GM18526 (cell line): Measurements from ENCODE around the gene SLCO2A1.

Experiments
- POLR2A ChIP-seq: IDR thresholded peaks from 3 replicates; pipeline ENCODE4 v1.6.1; 2011; ENCODE audit not compliant: insufficient read length; ENCODE audit errors: extremely low read depth

SLCO2A1 gene

DNA sequence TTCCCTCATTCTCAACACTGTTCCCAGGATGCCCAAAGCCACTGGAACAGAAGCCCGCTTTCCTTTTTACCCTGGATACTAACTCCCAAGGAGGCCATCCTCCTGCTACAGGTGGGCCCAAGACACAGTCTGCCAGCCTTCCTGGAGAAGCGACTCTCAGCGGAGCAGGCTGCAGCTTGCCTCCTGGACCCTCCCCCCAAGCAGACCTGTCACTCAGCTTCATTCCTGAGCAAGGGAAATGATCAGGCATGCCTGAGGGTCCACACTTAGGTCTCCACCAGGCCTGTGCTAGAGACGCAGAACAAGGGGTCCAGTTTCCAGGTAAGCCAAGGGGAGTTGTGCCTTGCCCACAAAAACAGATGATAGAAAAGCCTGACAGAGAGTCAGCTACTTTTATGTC, 62.8 kb downstream of the SLCO2A1 start:
- TF ChIP-seq POLR2A = no peak

DNA sequence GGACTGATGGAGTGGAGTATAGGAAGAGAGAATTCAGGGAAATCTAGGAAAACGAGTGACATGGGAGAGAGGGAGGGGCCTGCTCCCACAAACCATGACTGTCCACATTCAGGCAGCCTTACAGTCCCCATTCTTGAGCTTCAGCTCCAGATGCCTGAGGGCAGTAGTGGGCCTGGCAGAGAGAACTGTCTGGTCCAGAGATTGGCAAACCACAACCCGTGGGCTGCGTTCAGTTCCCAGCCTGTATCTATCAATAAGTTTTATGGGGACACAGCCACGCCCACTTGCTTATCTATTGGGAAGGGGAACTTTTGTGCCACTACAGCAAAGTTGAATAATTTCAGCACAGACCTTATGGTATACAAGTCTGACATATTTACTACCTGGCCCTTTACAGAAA, 63.8 kb downstream of the SLCO2A1 start:
- no peak for TF ChIP-seq POLR2A

DNA sequence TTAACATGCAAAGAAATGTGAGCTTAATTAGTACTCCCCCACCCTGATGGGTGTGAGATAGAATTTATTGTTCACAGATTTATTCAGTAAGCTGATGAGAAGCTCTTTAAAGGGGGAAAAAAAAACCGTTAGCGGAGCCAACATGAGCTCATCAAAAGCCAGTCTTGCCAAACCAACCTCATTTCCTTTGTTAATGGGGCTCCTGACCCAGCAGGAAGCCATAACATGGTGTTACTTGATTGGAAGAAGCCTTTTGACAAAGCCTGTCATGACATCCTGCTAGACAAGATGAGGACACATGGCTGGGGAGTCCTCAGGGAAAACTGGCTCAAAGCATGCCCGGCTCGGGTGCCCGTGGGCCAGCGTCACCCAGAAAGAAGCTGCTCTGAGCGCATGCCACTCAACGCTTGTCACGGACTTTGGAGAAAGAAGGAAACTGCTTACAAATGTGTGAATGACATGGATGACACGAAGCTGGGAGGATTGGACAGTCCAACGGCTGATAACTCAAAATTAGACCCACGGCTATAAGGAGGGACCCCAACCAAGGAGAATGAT, 64.6 kb downstream of the SLCO2A1 start:
- no peak for TF ChIP-seq POLR2A

DNA sequence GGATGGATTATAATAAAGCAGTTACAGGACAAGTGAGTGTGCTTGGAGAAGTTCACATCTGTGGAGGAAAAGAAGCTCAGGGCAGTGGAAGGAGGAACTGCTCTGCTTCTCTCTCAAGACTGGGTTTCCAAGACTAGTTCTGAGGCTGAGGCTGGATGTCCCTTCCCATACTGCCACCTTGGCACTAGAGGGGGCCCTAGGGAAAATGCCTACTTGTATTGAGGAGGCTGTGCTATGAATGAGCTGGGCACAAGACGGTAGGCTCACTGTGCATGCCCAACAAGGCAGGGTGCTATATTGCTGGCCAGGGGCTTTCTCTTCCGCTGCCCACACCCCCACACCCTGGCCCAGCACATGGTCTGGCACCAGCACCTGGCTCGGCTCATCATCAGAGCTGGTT, 65.2 kb downstream of the SLCO2A1 start:
- no peak for TF ChIP-seq POLR2A

DNA sequence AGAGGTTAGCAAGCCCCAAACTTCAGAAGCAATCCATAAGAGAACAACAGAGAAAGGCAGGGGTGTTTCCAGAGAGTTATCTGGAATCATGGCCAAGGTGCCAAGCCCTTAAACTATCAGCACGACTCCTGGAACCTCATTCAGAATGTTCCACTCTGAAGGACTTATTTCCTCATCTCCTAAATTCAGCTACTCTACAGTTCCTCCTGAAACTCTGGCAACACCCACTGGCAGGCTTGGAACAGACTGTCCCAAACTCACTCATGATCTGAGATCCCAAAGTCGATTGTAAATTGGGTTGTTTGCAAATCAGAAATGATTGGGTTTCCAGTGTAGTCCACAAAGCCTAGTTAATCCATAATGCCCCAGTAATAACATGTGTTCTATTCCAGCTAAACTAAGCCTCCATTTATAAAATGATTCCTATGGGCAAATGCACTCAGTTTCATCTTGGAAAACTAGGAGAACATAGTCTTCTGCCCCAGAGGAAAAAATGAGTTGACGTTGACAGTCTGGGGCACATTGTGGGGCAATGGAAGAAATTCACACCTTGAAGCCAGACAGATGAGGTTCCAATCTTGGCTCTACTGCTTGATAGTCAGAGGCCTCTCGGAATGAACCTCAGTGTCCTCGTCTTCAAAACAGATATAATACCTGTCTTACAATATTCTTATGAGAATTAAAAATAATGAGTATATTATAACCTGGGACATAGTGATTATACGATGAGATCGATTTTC, 65.9 kb downstream of the SLCO2A1 start:
- no peak for TF ChIP-seq POLR2A

DNA sequence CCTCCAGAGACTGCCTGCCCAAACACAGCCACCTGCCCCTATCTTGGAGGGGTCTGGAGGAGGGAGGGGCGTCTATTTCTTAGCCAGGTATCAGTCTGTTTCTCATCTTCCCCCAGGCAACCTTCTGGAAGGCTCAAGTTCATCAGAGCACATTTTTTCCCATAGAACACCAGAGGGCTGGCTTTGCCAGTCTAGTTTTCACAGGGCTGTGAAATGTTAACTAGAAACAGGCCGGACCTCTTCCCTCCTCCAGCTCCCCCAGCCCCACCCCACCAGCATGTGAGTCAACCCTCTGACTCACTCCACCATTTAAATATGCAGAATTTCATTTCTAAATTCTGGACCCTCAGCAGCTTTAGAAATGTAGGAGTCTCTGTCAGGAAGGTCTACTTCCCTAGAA, 66.9 kb downstream of the SLCO2A1 start:
- TF ChIP-seq POLR2A = no peak

DNA sequence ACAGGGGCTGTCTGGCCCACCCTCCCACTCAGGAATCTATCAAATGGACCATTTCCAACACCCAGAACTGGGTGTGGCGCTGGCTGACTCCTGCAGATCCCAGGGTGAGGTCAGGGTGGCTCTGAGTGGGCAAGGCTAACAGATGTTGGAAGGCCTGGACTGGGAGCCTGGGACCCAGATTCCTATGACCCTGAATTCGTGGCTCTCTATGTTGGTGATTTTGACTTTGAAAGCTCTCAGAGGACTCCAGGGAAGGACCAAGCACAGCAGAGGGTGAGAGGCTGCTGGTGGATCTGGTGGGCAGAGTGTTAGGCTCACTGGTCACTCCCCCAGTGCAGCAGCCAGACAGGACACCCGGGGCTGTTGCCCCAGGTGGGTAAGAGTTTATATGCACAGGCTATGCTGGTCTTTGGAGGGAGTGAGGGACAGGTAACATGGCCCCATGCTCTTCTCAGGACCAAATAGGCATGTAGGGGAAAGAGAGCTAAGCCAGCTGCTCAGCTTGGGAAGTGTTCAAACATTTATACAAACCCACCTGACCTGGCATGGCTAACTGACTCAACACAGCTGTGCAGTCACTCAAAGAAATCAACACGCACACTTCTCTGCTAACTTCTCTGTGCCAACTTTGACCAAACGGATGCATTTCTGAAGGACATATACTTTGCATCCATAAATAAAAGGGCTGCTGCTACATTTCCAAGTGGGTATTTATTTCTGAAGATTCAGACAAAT, 71.5 kb downstream of the SLCO2A1 start:
- no peak for TF ChIP-seq POLR2A

DNA sequence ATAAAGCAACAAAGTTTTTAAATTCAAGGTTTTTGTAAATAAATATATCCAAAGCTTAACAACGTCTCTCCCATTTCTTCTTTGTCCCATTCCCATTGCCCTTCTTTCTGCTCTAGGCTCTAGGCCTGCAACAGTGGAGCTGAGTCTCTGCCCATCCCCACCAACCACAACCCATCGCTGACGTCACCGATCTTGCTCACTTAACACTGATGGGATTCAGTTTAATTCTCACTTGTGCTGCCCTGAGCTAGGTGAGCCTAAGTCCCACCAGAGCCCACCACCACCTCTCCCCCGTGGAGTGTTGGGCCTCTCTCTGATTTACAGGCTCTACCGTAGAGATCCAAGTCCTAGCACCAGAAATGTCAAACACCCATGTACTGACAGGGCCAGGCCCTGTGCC, 72.7 kb downstream of the SLCO2A1 start:
- no peak for TF ChIP-seq POLR2A

DNA sequence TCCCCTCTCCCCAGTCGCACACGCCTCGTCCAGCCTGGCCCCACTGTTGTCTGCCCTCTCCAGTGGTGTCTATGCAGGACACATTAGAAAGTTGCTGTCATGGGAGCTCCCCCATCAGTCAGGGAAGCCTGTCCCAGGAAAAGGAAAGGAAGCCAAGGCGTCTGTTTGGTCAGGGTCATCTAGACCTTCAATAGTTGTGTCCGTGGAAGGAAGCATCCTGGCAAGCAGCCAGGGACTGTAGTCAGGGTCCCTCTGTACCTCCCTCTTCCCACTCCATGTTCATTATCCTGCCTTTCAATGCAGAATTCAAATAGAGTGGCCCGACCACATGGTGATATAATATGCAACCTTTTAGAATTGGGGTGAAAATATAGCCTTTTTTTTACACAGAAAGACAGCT, 73.4 kb downstream of the SLCO2A1 start:
- no peak for TF ChIP-seq POLR2A

DNA sequence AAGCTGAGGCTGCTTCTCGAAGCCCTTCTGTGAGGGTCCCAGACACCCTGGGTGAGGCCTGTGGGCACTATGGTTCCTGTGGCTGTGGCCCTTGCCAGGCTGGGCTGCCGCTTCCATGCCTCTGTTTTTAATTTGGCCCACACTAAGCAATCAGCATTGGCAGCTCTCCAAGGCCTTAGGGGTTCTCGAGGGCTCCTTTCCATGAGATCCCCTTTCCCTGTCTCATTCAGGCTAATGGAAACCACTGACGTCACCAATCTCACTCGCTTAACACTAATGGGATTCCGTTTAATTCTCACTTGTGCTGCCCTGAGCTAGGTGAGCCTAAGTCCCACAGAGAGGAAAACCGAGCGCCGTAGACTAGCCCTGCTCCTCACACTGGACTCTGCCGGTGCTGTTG, 73.8 kb downstream of the SLCO2A1 start:
- TF ChIP-seq POLR2A = no peak

DNA sequence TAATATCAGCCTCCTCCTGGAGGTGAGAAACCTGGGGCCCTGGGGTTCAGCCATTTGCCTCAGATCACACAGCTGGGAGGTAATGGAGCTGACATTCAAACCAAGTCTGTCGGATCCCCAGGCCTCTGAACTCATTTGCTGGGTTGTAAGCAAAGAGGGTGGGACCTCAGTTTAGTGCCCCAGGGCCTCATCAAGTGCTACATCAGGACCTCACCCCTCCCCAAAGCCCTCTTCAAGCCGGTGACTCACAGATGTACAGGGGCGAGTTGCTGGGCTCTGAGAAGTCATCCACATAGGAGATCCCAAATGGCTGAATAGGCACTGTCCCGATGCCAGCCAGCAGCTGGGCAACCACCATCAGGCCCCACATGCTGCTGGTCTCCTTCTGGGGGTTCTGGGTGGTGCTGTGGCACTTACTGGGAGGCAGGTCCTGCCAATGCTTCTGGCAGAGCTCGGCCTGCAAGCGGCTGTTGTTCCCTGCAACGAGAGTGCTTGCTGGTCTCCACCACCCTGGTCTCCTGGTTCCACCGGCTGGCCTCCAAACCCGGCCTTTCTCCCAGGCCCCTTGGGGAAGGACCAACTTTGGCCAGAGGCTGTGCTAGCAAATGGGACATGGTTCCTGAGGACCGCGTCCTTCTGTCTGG, 74.9 kb downstream of the SLCO2A1 start:
- no peak for TF ChIP-seq POLR2A

DNA sequence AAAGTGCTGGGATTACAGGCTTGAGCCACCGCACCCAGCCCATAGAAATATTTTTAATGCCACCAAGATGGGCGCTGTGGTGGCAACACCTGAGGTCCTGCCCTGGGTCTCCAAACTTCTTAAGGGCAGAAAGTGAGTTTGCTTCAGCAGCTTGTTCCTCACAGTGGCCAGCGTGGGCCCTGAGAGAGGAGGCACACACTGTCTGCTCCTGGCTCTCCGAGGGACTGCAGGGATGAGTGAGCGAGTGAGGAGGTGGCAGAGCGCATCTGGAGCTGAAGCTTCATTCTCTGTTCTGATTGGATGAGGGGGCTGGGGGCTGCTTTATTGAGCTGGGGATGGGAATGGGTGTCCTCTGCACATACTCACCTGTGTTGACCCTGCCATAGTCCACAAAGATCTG, 76.4 kb downstream of the SLCO2A1 start:
- no peak for TF ChIP-seq POLR2A

DNA sequence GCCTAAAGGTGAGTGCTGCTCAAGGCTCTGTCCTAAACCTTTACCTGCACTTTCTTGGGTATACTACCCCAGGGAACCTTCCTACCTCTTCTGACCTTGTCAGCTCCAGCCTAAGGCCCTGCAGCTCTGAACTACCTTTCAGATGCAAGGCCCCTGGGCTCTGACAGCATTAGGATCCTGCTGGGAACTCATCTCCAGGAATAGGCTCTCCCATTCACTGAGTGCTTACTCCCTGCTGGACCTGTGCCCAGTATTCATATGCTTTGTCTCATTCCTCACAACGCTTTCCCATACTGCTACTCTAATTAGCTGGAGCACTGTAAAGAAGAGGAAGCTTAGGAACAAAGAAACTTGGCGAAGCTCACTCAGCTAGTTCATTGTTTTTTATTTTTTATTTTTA, 80.3 kb downstream of the SLCO2A1 start:
- TF ChIP-seq POLR2A = no peak

DNA sequence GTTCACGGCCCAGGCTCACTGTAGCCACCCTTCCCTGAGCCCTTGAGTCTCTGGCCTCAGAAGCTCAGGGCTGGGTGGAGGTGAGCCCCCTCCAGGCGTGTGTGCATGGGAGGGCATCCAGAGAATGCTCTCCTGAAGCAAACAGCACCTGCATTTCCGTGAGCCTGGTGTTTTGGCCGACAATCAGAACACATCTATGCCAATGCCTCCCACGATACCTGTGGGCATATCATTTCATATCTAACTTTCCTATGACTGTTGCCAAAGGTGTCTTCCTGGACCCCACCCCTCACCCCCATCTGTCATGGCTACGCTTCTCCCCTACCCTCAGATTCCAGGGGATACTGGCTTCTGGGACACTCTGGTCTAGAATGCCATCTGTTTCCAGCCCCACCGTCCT, 80.7 kb downstream of the SLCO2A1 start:
- no peak for TF ChIP-seq POLR2A

DNA sequence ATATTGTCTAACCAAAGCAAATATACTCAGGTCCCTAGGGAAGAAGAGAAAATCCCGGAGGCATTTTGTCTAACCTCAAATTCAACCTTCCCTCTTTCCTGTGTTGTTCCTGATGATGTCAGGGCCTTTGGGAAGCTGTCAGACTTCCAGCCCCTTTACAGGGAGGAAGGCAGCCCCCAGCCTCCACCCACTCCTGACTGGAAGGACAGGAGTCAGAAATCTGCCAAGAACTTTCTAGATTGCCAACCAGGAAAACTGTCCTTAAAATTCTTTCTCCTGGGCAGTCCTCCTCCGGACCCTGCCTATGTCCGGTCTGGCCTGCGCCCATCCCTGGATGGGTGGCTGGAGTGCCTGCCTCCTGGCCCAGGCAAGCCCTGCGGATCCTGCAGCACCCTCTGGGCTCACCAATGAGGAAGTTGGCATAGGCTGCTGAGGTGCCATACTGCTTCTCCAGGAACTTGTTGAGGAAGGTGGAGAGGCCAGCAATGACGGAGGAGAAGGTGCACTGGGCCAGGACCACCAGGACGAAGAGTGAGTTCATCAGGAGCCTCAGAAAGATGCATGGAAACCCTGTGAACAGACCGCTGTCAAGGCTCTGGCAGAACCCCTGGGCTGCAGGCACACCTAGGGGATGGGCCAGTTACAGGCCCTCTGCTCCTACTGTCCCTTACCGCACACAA, 81.5 kb downstream of the SLCO2A1 start:
- TF ChIP-seq POLR2A = no peak

DNA sequence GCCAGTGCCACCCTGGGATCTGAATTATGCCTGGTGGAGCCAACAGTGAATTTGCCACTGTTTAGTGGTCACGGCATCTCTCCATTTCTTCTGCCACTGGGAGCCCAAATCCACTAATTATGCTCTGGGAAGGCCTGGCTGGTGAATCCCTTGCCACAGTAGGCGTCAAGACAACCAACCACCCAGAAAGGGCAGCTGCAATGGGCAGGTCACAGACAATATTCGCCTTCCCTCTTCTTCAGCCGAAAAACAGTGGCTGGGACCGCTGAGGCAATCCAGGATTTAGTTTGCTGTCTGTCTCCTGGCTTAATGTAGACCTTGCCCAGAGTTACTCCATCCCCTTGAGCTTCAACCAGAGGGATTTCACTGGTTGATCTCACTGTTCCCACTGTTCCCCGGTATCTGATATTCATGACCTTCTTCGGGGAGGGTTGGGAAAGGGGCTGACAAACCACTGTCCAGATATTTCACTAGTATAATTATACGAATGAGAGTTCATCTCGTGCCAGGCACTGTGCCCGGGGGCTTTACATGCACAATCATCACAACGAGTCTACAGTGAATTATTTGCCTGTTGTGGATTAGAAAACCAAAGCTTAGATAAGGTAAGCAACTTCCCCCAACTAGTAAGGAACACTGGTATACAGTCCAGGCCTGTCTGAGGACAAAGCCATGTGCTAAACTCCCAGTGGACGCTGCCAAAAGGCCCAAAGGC, 84.2 kb downstream of the SLCO2A1 start:
- TF ChIP-seq POLR2A = no peak
